Ishikawa (cell line): ENCODE data around the gene SCRT2.

ENCODE experiments used
- CEBPB ChIP-seq: IDR thresholded peaks from 2 replicates; pipeline ENCODE4 v1.6.1; 2012
- CREB1 ChIP-seq: IDR thresholded peaks from 2 replicates; pipeline ENCODE4 v1.6.1; 2012; ENCODE audit warnings: low read depth
- EP300 ChIP-seq: IDR thresholded peaks from 2 replicates; pipeline ENCODE4 v1.6.1; 2012; ENCODE audit warnings: borderline replicate concordance
- MAX ChIP-seq: IDR thresholded peaks from 2 replicates; pipeline ENCODE4 v1.6.1; 2012
- NFIC ChIP-seq: IDR thresholded peaks from 2 replicates; pipeline ENCODE4 v1.6.1; 2012
- RAD21 ChIP-seq: IDR thresholded peaks from 2 replicates; pipeline ENCODE4 v1.6.1; 2012; ENCODE audit warnings: low read depth
- TAF1 ChIP-seq: IDR thresholded peaks from 2 replicates; pipeline ENCODE4 v1.6.1; 2012; ENCODE audit warnings: low read depth, mild to moderate bottlenecking
- YY1 ChIP-seq: IDR thresholded peaks from 2 replicates; pipeline ENCODE4 v1.6.1; 2012; ENCODE audit warnings: low read depth
- TF ChIP-seq, protein P1 (sequence below): IDR thresholded peaks from 2 replicates; pipeline ENCODE4 v1.6.1; 2012; ENCODE audit warnings: low read depth, mild to moderate bottlenecking

- TF ChIP-seq, protein P1, sequence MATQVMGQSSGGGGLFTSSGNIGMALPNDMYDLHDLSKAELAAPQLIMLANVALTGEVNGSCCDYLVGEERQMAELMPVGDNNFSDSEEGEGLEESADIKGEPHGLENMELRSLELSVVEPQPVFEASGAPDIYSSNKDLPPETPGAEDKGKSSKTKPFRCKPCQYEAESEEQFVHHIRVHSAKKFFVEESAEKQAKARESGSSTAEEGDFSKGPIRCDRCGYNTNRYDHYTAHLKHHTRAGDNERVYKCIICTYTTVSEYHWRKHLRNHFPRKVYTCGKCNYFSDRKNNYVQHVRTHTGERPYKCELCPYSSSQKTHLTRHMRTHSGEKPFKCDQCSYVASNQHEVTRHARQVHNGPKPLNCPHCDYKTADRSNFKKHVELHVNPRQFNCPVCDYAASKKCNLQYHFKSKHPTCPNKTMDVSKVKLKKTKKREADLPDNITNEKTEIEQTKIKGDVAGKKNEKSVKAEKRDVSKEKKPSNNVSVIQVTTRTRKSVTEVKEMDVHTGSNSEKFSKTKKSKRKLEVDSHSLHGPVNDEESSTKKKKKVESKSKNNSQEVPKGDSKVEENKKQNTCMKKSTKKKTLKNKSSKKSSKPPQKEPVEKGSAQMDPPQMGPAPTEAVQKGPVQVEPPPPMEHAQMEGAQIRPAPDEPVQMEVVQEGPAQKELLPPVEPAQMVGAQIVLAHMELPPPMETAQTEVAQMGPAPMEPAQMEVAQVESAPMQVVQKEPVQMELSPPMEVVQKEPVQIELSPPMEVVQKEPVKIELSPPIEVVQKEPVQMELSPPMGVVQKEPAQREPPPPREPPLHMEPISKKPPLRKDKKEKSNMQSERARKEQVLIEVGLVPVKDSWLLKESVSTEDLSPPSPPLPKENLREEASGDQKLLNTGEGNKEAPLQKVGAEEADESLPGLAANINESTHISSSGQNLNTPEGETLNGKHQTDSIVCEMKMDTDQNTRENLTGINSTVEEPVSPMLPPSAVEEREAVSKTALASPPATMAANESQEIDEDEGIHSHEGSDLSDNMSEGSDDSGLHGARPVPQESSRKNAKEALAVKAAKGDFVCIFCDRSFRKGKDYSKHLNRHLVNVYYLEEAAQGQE = no peak
- no peak for TF ChIP-seq EP300
- no peak for TF ChIP-seq YY1
- TF ChIP-seq CEBPB = no peak
- TF ChIP-seq NFIC = no peak
- no peak for TF ChIP-seq RAD21
- no peak for TF ChIP-seq TAF1
- TF ChIP-seq MAX = no peak
- no peak for TF ChIP-seq CREB1
Measured at GRCh38 chr20:618980-619379, 56.6 kb downstream of the SCRT2 start.
